Pancreas (tissue), 10 donors: Measurements from ENCODE around the gene ANGPTL7. TPM values are rescaled to one million over a fixed set of nuclear protein-coding genes. Genes with fewer than 3 reads are reported as not detected.

Experiments used
- ATAC-seq, 4 donors: fragments of 200-7000 bp; cut with Tn5 transposase; one replicate each; pipeline versions ENCODE4 v1.8.0 to v1.9.1; 2020; ENCODE audit warnings: mild to moderate bottlenecking in 4 of 4, moderate library complexity in 4 of 4
- DNase-seq, 6 donors: peaks; one replicate each; pipeline ENCODE4 v3.0.0-alpha.2; 2020
- FAIRE-seq: peaks from 2 replicates; lab custom pipeline; 2012; peaks lifted over from hg19 to GRCh38; lab: Jason Lieb, UNC
- H3K27ac ChIP-seq, 4 donors: fragments of 200-600 bp; sonication (generic); 1 replicate in 3 of 4; 2 replicates in 1 of 4; pipeline versions ENCODE4 v1.5.0 to v1.8.0; 2020
- H3K27me3 ChIP-seq, 4 donors: fragments of 200-600 bp; one replicate each; pipeline ENCODE4 v1.8.0; 2021
- H3K36me3 ChIP-seq, 3 donors: fragments of 200-600 bp; sonication (generic) in 1 of 3; one replicate each; pipeline versions ENCODE4 v1.5.0 to v1.8.0; 2020 to 2021
- H3K4me1 ChIP-seq, 3 donors: fragments of 200-600 bp; one replicate each; pipeline ENCODE4 v1.8.0; 2021
- H3K4me3 ChIP-seq, 4 donors: fragments of 200-600 bp; sonication (generic) in 2 of 4; one replicate each; pipeline versions ENCODE4 v1.5.0 to v1.8.0; 2020 to 2021
- H3K9me3 ChIP-seq, 4 donors: fragments of 200-600 bp; one replicate each; pipeline ENCODE4 v1.8.0; 2021
- WGBS, 2 donors: extraction: QIAGEN DNeasy Blood & Tissue Kit; methylation state at CpG; one replicate each; pipeline ENCODE4 v1.1.7; 2013; 5-methylcytosine and 5-hydroxymethylcytosine counted together
- intact Hi-C, 3 donors: fragments of 100-400 bp; cut with DNase I; formaldehyde crosslinking; loops; one replicate each; pipeline versions ENCODE4 v1.11.1 to v1.14.2; 2022
- polyA plus RNA-seq, 2 donors: library from polyadenylated mRNA; stranded (reverse); fragments of 200-250 nt; gene quantifications; one replicate each; pipeline ENCODE4 v1.2.3, GENCODE V29; 2013
- total RNA-seq, 6 donors: library from RNA; stranded (reverse); fragmentation: NEBNext Ultra II Directional in 4 of 6; extraction: Animal tissue kit (Norgen Biotek cat#: 25700) in 4 of 6; gene quantifications; one replicate each; pipeline versions ENCODE4 v1.2.1 to v1.2.4, GENCODE V29; 2021 to 2023
- TF ChIP-seq, protein P1 (sequence below), 4 donors: fragments of 200-600 bp; sonication (generic) in 3 of 4; IDR thresholded peaks; one replicate each; pipeline versions ENCODE4 v1.5.0 to v1.8.0; 2021; ENCODE audit warnings: antibody characterized with exemption in 4 of 4
- donor health status: healthy with polysubstance abuse.
- donor health status: DM: no; HTN: no; CAD: no; lungs with moderate emphysema.
- donor health status: DM: no; HTN: no; CAD: no.
- donor health status: control.
- donor health status: control.
- donor health status: Bipolar disorder and iron deficiency.
- donor health status: DM: yes; HTN: yes; CAD: no.
- donor health status: DM: no; HTN: no; CAD: no.
- donor health status: DM: no; HTN: no; CAD: no.
- donor health status: DM: yes; HTN: yes; CAD: no.

ANGPTL7 gene
- total and polyA plus RNA-seq, 8 donors, result 0.09 to 0.63 (median 0.22) TPM; not detected in 2

DNA sequence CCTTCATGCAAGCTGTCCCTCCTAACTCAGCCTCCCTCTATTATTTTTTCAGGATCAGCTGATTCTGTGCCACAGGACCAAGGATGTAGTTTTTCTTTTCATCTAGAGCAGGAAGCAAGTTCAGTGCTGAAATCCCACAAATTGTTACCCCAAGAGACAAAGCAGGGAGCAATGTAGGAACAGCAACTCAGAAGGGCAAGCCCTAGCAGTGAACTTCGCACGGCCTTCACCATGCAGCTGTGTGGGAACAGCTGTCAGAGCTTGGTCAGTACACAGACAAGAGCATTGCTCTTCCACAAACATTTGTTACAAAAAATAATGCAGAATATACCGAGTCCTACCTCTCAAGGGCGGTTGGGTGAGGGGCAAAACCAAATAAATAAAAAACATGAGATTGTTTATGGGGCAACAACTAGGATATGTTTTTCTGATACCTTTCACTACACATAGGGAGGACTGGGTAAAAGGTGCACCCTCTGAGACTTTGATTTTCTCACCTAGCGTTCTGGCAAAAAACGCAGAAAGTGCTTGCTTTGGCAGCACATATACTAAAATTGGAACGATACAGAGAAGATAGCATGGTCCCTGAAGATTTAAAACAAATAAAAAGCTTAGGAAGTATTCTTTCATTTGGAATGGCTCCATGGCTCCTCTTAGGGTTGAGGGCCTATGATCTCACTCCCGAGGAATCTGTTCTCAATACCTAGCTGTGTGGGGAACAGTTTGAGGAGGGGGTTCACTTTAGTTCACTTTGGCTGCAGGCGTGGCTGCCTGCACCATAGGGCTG, 37.1 kb upstream of the ANGPTL7 start:
- Histone ChIP-seq H3K9me3 (no peaks in the 10 kb centered on the region), H3K4me3 (no peak overlapping the region), H3K27me3 (no peaks in the 10 kb centered on the region), H3K27ac (no peak overlapping the region), H3K36me3 (peaks cover 0 to 35% (median 4%) of the 10 kb centered on the region in 3 donors), H3K4me1 (no peaks in the 10 kb centered on the region)
- DNase-seq (no peak), ATAC-seq (peak in 1 of 4 donors; percentile 42), FAIRE-seq (no peak)
- intact Hi-C loops, result no loop called here
- WGBS, 2 donors, result 65 to 72% methylated on average over 9 of the region's 9 CpGs
- TF ChIP-seq, protein P1, sequence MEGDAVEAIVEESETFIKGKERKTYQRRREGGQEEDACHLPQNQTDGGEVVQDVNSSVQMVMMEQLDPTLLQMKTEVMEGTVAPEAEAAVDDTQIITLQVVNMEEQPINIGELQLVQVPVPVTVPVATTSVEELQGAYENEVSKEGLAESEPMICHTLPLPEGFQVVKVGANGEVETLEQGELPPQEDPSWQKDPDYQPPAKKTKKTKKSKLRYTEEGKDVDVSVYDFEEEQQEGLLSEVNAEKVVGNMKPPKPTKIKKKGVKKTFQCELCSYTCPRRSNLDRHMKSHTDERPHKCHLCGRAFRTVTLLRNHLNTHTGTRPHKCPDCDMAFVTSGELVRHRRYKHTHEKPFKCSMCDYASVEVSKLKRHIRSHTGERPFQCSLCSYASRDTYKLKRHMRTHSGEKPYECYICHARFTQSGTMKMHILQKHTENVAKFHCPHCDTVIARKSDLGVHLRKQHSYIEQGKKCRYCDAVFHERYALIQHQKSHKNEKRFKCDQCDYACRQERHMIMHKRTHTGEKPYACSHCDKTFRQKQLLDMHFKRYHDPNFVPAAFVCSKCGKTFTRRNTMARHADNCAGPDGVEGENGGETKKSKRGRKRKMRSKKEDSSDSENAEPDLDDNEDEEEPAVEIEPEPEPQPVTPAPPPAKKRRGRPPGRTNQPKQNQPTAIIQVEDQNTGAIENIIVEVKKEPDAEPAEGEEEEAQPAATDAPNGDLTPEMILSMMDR (IDR thresholded peaks at IDR 0.05), result no peak

GRCh38 chr1:11152755-11153154, 36.4 kb upstream of the ANGPTL7 start:
- Histone ChIP-seq H3K4me1 (no peaks in the 10 kb centered on the region), H3K36me3 (peaks cover 0 to 34% (median 4%) of the 10 kb centered on the region in 3 donors), H3K4me3 (no peak overlapping the region), H3K9me3 (no peaks in the 10 kb centered on the region), H3K27ac (no peak overlapping the region), H3K27me3 (no peaks in the 10 kb centered on the region)
- intact Hi-C loops, result no loop called here
- ATAC-seq, result no peak
- whole genome bisulfite sequencing, 2 donors, result 86 to 87% methylated on average over 9 of the region's 9 CpGs
- FAIRE-seq, result no peak
- TF ChIP-seq, protein P1 (IDR thresholded peaks at IDR 0.05), result no peak
- no peak for DNase-seq

DNA sequence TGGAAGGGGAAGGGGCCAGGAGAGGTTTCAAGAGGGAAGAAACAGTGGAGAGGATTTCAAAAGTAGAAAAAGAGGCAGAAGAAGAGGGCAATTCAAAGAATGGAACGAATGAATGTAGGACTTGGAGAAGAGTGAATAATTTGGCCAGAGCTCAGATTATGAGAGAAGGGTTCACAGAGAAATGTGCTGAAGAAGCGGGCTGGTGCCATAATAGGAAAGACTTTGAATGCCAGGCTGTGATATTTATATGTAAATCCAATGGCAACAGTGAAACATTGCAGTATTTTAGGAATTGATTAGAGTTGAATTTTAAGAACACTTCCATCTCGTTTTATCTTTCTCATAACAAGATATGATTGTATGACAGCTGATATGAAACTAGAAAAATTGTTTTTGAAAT, 36.0 kb upstream of the ANGPTL7 start:
- no peaks in the 10 kb centered on the region for H3K4me1 ChIP-seq
- no peak for DNase-seq
- H3K27ac ChIP-seq, result no peak overlapping the region
- no peaks in the 10 kb centered on the region for H3K27me3 ChIP-seq
- no peak overlapping the region for H3K4me3 ChIP-seq
- WGBS, 2 donors, result 74% methylated on average over 3 of the region's 3 CpGs
- peaks cover 0 to 32% (median 4%) of the 10 kb centered on the region in 3 donors for H3K36me3 ChIP-seq
- no peak for FAIRE-seq
- TF ChIP-seq, protein P1 (IDR thresholded peaks at IDR 0.05), result no peak
- intact Hi-C loops, result no loop called here
- no peaks in the 10 kb centered on the region for H3K9me3 ChIP-seq
- no peak for ATAC-seq

DNA sequence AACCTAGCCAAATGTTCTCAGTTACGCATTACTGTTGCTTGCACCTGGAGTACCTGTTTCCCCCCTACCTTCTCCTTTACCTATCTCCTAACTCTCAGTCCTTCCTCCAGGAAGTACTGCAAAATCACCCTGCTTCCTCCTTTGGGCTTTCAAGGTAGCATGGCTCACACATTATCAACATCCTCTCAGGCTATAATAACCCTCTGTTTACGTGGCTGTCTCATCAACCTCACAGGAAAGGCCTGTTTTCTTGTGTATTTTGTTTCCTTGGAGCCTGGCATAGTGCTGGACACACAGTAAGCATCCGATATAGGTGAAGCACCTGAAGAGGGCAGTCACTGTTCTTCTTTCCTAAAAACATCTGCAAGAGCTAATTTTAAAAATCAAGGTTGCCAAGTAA, 32.7 kb upstream of the ANGPTL7 start:
- DNase-seq (no peak), FAIRE-seq (no peak), ATAC-seq (no peak)
- no peak overlapping the region for H3K27ac ChIP-seq
- no peaks in the 10 kb centered on the region for H3K27me3 ChIP-seq
- H3K4me3 ChIP-seq, result no peak overlapping the region
- 84 to 95% methylated on average over 3 of the region's 3 CpGs for WGBS, 2 donors
- H3K9me3 ChIP-seq, result no peaks in the 10 kb centered on the region
- H3K4me1 ChIP-seq, result no peaks in the 10 kb centered on the region
- H3K36me3 ChIP-seq, result peaks cover 0 to 12% (median 0%) of the 10 kb centered on the region in 3 donors
- TF ChIP-seq, protein P1 (IDR thresholded peaks at IDR 0.05), result no peak
- intact Hi-C loops, result no loop called here

- intact Hi-C loops, result no loop called here
- FAIRE-seq (no peak), DNase-seq (no peak), ATAC-seq (no peak)
- Histone ChIP-seq H3K4me3 (no peak overlapping the region), H3K9me3 (no peaks in the 10 kb centered on the region), H3K36me3 (peaks cover 0 to 12% (median 0%) of the 10 kb centered on the region in 3 donors), H3K4me1 (no peaks in the 10 kb centered on the region), H3K27me3 (no peaks in the 10 kb centered on the region), H3K27ac (no peak overlapping the region)
- 84 to 90% methylated on average over 7 of the region's 7 CpGs for WGBS, 2 donors
- TF ChIP-seq, protein P1 (IDR thresholded peaks at IDR 0.05), result no peak
Measured at GRCh38 chr1:11156963-11157362, 32.2 kb upstream of the ANGPTL7 start.
